Sigmoid colon (tissue), 4 donors: ENCODE data around the gene MERTK.

ENCODE experiments used
- CTCF ChIP-seq, 4 experiments: fragments of 450-650 bp in 3 of 4; fragments of 200-600 bp in 1 of 4; IDR thresholded peaks; one replicate each; pipeline ENCODE4 v1.5.1; 2016 to 2019; ENCODE audit warnings: antibody characterized with exemption in 4 of 4, mild to moderate bottlenecking in 3 of 4, moderate library complexity in 2 of 4
- POLR2A ChIP-seq, 2 donors: fragments of 450-650 bp; IDR thresholded peaks; one replicate each; pipeline ENCODE4 v1.6.1; 2016; ENCODE audit warnings: antibody characterized with exemption in 2 of 2, mild to moderate bottlenecking in 2 of 2, moderate library complexity in 2 of 2
- POLR2AphosphoS5 ChIP-seq, 4 donors: sonication (generic); formaldehyde crosslinking; IDR thresholded peaks; one replicate each; pipeline ENCODE4 v1.6.1; 2017; ENCODE audit warnings: antibody characterized with exemption in 4 of 4

GRCh38 chr2:112000399-112001135, 102.2 kb downstream of the MERTK start:
- TF ChIP-seq POLR2AphosphoS5 (IDR thresholded peaks at IDR 0.05) (no peak), CTCF (IDR thresholded peaks at IDR 0.05) (no peak), POLR2A (IDR thresholded peaks at IDR 0.05) (no peak)
